Pons (tissue), 1 donor: ENCODE measurements around the gene BRD3OS.

Source experiments
- DNase-seq: peaks from one replicate; pipeline ENCODE4 v3.0.0-alpha.2; 2016; ENCODE audit warnings: low spot score

Gene BRD3OS

DNA sequence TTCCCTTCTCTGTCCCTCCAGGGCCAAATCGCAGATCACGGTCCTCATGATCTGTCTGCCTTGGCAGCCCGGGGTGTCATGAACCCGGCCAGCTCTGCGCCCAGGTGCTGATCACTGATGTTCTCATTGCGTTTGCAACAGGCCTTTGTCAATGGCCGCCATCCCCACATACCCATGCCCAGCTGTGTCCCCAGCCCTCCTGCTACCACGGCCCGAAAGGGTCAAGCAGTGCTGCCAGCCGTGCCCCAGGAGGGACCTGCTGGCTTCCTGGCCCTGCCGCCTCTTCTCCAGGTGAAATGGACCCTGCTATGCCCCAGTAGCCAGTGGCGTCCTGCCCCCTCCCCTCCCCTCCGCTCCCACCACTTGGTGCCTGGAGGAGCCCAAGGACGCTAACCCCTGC lies 20.4 kb upstream of the BRD3OS start:
- DNase-seq: no peak

DNA sequence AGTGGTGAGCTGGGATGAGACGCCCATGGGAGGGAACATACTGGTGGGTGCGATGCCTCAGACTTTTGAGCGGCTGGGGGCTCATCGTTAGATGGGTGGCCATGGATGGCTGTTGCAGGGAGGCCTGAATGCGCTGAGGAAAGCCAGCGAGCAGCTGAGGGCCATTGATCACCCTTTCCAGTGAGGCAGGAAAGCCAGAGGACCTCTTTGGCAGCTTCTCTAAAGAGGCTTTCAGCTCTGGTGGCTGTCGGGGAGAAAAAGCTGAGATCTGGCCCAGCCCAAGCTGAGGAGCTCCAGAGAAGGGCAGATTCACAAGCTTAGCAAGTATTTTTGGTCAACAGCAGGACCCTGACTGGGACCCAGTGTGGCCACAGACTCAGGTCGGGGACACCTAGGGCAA lies 19.9 kb upstream of the BRD3OS start:
- DNase-seq: no peak

DNA sequence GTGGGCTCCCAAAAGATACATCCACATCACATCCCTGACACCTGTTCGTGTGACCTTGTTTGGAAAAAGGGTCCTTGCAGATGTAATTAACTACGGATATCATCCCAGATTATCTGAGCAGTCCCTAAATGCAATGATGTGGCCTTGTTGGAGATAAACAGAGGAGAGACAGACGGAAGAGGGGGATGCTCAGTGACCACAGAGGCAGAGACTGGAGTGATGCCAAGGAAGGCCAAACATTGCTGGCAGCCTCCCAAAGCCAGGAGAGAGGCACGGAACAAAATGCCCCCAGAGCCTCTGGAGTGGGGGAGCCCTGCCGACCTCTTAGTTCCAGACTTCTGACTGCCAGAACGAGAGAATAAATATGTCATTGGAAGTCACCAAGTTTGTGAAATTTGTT lies 18.1 kb upstream of the BRD3OS start:
- DNase-seq: no peak

DNA sequence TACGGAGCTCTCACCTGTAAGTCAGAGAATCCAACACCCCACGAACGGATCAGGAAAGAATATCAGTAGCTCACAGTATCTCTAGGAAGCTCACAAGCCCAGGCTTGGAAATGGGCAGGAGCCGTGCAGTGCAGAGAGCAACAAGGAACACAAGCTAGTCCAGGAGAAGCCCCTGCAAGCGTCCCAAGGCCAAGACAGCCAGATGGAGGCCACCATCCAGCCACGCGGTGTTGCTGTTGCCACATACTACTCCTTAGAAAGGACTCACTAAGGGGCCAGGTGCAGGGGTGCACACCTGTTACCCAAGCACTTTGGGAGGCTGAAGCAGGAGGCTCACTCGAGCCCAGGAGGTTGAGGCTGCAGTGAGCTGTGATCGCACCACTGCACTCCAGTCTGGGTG lies 17.7 kb upstream of the BRD3OS start:
- DNase-seq: no peak

DNA sequence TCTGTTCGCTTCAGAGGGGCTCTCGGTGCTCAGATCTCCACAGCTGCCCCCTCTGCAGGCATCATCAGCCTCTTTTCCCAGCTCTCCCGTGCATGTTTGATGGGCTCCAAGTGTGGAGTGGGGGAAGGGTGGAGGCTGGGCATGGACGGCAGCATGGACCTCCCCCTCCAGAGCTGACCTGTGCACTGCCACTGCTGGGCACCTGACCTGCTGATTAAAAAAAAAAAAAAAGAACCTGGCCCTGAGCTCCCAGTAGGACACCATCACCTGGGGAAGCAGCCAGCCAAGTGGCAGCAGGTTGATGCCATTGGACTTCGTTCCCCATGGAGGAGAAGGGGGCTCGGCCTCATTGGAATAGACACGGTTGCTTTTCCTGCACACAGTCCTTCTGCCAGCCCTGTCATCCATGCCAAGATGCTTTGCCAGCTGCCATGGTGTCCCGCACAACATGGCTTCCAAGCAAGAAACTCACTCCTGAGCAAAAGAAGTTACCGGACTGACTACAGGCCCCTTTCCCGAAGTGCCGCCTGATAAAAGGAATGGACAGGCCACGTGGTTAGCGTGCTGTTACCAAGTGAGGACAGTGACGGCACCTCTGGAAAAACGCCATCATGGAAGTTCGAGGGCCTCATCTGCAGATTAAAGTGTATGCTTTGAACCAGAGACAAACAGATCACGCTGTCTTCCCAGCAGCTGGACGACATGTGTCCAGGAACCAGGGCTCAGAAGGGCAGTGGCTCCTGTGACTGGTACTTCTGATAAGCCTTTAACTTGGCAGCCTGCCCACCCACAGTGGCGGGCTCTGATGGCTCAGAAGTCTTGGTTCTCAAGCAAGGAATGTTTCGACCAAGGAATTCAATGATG lies 14.7 kb upstream of the BRD3OS start:
- DNase-seq: no peak

DNA sequence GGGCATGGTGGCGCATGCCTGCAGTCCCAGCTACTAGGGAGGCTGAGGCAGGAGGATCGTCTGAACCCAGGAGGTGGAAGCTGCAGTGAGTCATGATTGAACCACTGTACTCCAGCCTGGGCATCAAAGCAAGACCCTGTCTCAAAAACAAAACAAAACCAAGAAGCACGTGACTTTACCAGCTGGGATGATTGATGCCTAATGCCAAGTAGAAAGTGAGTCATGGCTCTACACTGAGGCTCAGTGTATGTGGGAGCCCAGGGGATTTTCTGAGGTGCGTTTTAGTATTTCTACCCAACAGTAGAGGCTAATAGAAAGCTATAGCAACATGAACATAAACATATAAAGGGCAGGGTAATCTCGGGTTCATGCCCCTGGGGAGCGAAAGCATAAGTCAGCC lies 13.9 kb upstream of the BRD3OS start:
- DNase-seq: no peak

DNA sequence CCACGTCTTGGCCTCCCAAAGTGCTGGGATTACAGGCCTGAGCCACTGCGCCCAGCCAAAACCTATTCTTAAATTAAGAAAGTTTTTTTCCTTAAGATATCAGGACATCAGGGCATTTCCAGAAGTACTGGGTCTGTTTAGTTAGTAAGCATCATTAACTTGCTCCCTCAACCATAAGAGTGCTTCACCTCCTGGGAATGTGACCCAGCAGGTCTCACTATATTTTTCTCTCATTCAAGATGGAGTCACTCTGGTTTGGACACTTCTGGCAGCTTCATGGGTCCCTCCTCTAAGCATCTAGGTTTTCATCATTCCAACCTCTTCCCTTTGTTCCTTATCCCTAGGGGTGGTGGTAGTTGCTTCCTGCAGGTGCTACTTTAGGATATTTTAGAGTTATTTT lies 10.3 kb upstream of the BRD3OS start:
- DNase-seq: no peak

DNA sequence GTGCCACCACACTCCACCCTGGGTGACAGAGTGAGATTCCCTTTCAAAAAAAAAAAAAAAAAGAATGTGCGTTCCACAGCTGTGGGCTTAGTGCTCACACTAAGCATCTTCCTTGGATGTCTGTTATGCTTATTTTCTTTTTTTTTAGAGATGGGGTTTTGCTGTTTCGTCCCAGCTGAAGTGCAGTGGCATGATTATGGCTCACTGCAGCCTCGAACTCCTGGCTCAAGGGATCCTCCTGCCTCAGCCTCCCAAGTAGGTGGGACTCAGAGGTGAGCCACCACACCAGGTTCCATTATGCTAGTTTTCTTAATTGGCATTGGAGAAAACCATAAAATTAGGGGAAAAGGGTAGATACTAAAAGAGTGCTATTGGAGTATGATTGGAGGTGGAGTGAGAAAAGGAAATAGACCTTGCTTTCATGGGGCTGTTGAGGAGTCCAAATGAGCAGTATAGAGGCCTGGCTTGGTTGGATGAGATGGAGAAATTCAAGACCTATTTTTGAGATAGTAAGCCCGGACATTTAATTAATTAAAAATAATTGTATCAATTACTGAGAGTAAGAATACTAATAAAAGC lies 978 bp upstream of the BRD3OS start:
- no peak for DNase-seq

DNA sequence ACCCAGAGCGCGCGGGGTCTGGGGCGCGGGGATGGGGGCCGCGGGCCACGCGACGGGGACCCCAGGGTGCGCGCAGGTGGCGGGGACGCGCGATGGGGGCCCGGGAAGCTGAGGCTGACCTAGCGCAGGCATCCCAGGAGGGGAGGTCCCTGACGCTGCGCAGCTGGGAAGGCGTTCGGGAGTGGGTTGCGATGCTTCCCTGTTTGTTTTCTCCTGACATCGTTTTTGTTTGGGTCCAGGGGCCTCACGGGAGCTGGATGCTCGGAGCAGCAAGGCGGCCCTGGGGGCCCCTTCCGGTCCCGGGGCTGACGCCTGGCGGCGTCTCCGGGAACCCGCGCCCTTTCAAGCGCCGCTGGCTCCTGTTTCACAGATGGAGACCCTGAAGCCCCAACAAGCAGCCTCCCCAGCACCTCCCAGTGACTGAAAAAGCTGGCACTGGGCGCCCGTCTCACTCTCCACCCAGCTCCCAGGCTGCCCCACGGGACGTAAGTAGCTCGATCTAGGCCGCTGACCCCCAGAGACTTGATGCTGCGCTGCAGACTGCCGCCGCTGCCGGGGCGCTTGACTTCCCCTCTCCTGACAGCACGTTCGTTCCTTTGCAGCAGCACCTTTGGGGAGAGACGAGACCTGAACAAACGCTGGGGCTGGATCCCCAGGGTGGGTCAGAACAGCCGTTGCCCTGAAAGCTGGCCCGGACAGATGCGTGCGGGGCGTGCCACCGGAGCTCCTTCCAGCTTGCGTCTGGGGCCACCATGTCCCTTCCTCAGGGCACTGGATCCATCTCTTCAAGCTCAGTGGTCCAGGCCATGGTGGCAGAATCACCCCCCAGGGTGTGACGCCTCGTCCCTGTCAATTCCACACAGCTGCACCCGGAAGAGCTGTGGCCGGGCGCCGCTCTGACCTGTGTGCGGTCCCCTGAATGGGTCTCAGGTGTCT lies 593 bp downstream of the BRD3OS start:
- DNase-seq: peak; percentile 24

DNA sequence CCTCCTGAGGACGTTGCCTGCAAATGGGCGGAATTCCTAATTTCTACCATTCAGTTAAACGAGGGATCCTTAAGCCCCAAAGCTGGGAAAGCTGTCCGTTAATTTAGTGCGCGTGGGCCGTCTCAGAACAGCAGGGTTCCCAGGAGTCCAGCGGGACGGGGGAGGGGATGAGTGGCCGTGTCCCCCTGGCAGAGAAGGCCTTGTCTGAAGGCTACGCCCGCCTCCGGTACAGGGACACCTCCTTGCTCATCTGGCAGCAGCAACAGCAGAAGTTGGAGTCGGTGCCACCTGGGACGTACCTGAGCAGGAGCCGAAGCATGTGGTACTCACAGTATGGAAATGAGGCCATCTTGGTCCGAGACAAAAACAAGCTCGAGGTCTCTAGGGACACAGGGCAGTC lies 1.3 kb downstream of the BRD3OS start:
- no peak for DNase-seq

DNA sequence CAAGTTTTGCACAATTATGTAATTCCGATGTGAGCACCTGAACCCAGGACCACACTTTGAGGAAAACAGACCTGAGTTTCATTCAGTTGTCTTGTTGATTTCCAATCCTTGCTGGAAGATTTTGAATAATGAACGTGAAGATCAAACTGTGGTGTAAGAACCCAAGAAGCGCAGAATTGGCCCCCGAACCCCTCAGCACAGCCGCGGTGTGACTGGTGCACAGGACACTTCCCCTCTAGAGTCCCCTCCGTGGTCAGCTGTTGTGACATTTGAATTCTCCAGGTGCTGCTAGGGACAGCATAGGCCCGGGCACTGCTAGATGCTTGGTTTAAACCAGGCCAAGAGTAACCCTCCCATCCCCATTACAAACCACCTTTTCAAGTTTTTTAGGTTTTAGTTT lies 1.7 kb downstream of the BRD3OS start:
- DNase-seq: no peak

DNA sequence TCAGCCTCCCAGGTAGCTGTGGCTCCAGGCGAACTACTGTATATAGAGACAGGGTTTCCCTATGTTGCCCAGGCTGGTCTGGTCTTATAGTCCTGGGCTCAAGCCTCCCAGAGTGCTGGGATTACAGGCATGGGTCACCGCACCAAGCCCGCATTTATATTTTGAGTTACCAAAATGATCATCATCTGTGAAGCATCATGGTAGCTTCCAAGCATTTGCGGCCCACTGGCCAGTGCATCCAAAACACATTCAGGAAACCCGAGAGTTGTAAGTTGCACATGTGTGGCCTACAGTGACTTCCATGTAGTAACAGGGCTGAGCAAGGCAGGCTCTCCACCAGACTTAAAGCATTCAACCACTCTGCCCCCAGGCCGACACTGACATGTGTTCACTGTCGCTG lies 2.3 kb downstream of the BRD3OS start:
- DNase-seq: no peak

DNA sequence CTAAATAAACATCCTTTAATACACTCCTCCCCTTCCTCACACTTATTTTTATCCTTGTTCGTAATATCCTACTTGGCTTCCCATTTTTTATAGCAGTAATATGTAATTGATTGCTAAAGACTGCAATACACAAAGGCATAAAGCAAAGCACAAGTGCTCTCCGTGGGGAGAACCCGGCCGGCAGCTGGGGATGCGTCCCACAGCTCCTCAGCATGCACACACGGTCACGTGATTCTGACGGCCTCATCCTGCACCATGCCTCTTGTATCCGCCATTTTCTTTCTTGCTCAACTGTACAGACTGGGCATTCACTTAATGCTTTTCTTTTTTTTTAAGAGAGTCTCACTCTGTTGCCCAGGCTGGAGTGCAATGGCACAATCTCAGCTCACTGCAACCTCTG lies 2.8 kb downstream of the BRD3OS start:
- DNase-seq: no peak

DNA sequence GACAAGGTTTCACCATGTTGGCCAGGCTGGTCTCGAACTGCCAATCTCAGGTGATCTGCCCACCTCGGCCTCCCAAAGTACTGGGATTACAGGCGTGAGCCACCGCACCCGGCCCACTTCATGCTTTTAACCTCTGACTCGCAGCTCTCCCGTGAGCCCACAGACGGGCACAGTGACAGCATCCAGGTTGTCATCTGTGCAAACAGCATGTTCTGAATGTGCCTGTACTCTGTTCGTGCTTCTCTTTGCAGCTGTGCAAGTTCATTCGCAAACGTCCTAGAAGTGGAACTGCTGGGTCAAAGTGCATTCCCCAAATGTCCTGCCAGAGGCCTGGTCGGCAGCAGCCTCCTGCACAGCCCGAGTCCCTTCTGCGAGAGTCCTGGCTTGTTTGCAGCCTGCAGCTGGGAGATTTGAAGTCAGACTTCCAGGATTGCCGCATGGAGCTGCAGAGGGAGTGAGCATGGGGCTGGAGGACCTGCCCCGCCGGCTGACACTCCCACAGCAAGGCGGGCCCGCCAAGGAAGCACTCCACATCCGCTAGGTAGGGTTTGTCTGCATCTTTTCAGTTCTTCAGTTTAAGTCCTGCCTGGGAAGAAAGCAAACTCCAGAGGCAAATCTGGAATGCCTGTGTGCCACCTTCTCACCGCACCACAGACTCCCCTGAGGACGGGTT lies 3.4 kb downstream of the BRD3OS start:
- DNase-seq: no peak

DNA sequence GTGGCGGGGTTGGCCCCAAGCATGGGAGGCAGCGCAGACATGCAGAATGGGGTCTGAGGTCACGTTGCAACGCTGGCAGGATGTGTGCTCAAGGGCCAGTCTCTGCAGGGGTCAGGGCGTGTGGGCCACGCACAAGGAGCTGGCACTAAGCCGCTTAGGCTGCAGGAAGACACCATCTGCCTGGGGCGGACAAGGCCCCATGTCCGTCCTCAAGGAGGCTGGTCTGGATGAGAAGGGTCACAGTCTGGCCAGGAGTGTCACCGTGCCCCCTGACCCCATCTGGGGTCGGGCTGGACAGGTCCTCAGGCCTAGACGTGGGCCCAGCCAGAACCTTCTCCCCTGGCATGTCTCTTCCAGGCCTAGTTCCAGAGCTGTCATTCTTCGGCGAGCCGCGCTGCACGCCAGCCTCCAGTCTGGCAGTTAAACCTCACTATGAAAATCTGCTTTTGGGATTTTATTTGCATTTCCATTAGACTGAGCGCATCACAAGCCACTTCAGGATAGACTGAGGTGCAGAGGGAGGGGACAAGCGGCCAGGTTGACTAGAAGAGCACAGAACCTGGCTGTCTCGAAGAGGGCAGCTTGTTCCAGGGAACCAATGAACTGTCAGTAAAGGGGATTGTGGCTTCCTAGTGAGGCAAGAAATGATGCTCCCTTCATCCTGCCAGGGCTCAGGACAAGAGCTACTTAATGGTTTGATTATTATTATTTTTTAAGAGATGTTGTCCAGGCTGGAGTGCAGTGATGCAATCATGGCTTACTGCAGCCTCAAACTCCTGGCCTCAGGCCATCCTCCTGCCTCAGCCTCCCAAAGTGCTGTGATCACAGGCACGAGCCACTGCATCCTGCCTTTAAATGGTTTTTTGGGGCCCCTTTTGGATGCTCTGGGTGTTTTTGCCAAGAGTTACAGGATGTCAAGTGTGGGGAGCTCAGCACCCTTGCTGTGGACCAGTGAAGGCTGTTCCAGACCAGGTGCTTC lies 4.3 kb downstream of the BRD3OS start:
- no peak for DNase-seq

DNA sequence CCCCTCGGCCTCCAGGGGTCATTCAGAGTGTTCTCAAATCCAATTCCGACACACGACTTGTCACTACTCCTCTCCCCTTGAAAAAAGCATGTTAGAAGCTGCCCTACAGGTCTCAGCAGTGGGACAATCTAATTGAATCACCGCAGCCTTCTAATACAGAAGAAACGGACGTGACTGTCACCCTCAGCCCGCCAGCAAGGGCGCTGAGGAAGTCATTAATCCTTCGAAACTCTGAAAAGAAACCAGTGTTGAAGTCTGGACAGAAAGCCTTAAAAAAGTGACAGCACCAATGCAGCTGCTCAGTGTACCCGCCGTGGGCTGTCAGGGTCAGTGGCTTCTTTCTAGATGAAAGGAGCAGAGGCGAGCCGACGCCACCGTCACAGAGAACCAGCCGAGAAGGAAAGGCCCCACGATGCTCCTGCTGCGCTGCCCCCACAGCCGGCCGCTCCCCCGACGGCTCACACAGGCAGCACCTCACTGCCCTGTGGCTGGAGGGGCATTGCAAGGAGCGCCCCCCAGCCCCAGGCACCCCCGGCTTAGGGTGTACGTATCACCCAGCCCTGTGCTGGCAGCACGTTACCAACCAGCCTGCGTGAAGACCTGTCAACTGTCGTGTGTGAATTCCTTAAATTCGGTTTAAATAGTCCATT lies 5.7 kb downstream of the BRD3OS start:
- no peak for DNase-seq

DNA sequence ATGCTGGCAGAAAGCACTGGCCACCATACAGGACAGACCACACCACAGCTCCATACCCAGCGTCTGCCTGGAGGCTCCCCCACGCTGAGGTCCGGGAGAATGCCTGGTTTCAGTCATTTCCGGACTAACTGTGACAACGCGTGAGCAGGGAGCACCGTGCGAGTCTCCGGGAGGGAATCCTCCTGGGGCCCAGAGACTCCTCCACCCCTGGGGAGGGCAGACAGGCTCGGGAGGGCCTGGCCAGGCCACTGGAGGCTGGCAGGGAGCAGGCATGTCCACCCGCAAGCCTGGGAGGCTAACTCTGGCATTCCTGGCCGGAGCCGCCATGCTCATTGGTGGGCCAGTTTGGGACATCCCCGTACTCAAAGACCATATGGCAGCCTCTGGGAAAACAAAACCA lies 6.5 kb downstream of the BRD3OS start:
- no peak for DNase-seq

DNA sequence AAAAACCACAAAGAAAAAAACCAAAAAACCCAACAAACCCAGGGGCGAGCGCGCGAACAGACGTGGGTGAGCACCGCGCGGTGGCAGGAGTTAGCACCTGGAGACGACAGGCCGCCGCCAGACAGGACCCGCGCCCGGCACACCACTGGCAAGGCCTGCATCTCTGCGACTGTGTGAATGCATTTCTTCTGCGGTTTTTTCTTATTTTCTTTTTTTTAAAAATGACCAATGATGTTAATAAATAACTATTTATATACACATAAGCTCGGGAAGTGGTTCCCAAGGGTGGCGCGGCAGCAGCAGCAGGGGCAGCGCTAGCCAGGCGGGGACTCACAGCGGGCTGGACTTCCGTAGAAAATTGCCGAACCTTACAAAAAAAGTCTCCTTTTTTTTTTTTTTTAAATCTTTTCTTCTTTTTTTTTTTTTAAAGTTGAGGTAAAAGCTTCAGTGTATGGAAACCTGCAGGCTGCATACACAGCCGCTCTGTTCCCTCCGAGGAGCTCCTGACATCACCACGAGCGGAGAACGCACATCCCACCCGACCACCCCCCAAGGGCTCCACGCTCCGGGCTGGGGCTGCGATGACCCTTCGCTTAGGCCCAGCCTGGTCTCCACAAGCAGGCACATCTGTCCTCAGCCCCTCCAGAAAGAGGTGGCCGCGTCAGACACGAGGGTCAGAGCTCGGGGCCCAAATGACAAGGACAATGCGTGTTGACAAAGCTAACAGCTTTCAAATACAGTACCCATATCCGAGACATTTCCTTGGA lies 7.4 kb downstream of the BRD3OS start:
- DNase-seq: no peak

DNA sequence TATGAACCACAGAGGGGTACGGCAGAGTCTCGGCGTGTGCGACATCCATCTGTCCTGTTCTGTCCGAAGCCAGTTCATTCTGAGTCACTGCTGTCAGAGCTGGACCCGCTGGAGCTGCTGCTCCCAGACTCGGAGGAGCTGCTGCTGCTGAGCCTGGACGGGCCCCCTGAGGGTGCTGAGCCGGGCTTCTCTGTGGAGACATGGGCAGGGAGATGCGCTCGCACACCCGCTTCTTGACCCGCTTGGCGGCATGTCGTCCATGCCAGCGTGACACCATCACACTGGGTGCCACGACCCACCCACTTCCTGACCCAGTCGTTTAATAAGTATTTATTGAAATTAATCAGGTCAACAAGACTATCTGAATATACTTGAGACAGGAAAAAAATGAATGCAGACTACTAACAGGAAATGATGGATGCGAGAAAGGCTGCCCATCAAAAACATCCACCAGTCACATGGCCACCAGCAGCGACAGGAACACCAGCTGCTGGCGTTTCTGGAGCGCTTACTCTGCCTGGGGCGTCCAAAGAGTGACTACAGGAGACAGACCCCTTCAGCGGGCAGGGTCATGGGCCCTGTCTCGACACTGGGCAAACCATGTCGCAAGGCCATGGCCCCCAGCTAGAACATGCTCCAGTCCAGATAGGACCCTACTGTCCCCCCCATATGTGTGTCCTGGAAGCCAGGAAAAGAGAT lies 8.4 kb downstream of the BRD3OS start:
- DNase-seq: no peak
